GM10248 (cell line): ENCODE measurements around the gene METTL24.

Experiments
- CTCF ChIA-PET: fragments of 300-600 bp; sonication (Branson Sonifier 250); formaldehyde crosslinking; extraction: SDS; loops from one replicate; lab custom pipeline; 2021; ENCODE audit warnings: antibody characterized with exemption; lab: Yijun Ruan, JAX
- POLR2A ChIA-PET: fragments of 350-650 bp; sonication (Branson Sonifier 250); formaldehyde crosslinking; extraction: SDS; loops from one replicate; lab custom pipeline; 2020; ENCODE audit warnings: antibody characterized with exemption; lab: Yijun Ruan, JAX
- DNase-seq: peaks from one replicate; pipeline ENCODE4 v3.0.0; 2012; ENCODE audit errors: extremely low spot score
- CTCF ChIP-seq: IDR thresholded peaks from 2 replicates; pipeline ENCODE4 v1.5.1; 2012; ENCODE audit warnings: mild to moderate bottlenecking, low read depth; ENCODE audit errors: extremely low read depth, missing control alignments, control extremely low read depth

Gene METTL24

GRCh38 chr6:110334423-110335180 lies 23.5 kb downstream of the METTL24 start:
- TF ChIP-seq CTCF: no peak
- CTCF ChIA-PET: interaction anchor here (0.7 kb wide), 1 partner anchor 29 kb away, joined by 4 read pairs; no protein-coding TSS in a partner anchor
- no peak for DNase-seq
- POLR2A ChIA-PET: interaction anchor here (0.6 kb wide), 1 partner anchor 8 kb away, joined by 3 read pairs; no protein-coding TSS in a partner anchor

GRCh38 chr6:110332281-110332680 lies 25.9 kb downstream of the METTL24 start:
- no peak for TF ChIP-seq CTCF
- DNase-seq: no peak
- CTCF ChIA-PET: no interaction called here
- POLR2A ChIA-PET: no interaction called here

GRCh38 chr6:110331816-110332215 lies 26.3 kb downstream of the METTL24 start:
- CTCF ChIA-PET: interaction anchor here (1.0 kb wide), 1 partner anchor 10 kb away, joined by 3 read pairs; no protein-coding TSS in a partner anchor
- no peak for TF ChIP-seq CTCF
- no peak for DNase-seq
- POLR2A ChIA-PET: no interaction called here

- DNase-seq: no peak
- POLR2A ChIA-PET: no interaction called here
- CTCF ChIA-PET: interaction anchor here (1.0 kb wide), 1 partner anchor 10 kb away, joined by 3 read pairs; no protein-coding TSS in a partner anchor
- TF ChIP-seq CTCF: no peak
Observed at GRCh38 chr6:110331390-110331789, 26.8 kb downstream of the METTL24 start.

GRCh38 chr6:110329714-110330436 lies 28.3 kb downstream of the METTL24 start:
- ChIA-PET CTCF (interaction anchor here (0.9 kb wide), 1 partner anchor 12 kb away, joined by 3 read pairs; no protein-coding TSS in a partner anchor), POLR2A (no interaction called here)
- DNase-seq: no peak
- TF ChIP-seq CTCF: no peak

- ChIA-PET CTCF (no interaction called here), POLR2A (no interaction called here)
- no peak for DNase-seq
- no peak for TF ChIP-seq CTCF
Observed at GRCh38 chr6:110329348-110329713, 28.8 kb downstream of the METTL24 start.
